HCT116 (cell line): ENCODE measurements around the gene GMDS. TPM values are rescaled to one million over a fixed set of nuclear protein-coding genes. Genes with fewer than 3 reads are reported as not detected.

ENCODE experiments used
- ATAC-seq: fragments of 200-7000 bp; cut with Tn5 transposase; 2 replicates; pipeline ENCODE4 v1.9.1; 2020; ENCODE audit warnings: mild to moderate bottlenecking, moderate library complexity
- BruUV-seq: library from RNA; stranded (reverse); fragments of 400-500 nt; replicated peaks from 2 replicates; lab custom pipeline; 2021; lab: Mats Ljungman, UMichigan
- CTCF ChIA-PET: fragments of 300-600 bp; sonication (Branson Sonifier 250); formaldehyde crosslinking; loops from one replicate; lab custom pipeline; 2021; ENCODE audit warnings: antibody characterized with exemption; lab: Charles Lee
- POLR2A ChIA-PET: fragments of 300-600, 350-600 bp; sonication (Branson Sonifier 250); formaldehyde crosslinking; loops from one replicate; lab custom pipeline; 2021; ENCODE audit warnings: antibody characterized with exemption; lab: Charles Lee
- RAD21 ChIA-PET, 2 experiments: fragments of 300-600 bp; sonication (Branson Sonifier 250); formaldehyde crosslinking; loops; one replicate each; lab custom pipeline; 2023; ENCODE audit warnings: low total read pairs in 2 of 2; ENCODE audit not compliant: uncharacterized antibody in 2 of 2, unreplicated experiment in 2 of 2, low non-redundant PET in 1 of 2; lab: Charles Lee
- DNase-seq: peaks from one replicate; pipeline ENCODE4 v3.0.0-alpha.2; 2010; ENCODE audit warnings: low read depth, low spot score
- H2AFZ ChIP-seq: fragments of 200-600 bp; shearing (Covaris generic), sonication (generic); 2 replicates; pipeline ENCODE4 v1.6.1; 2017; ENCODE audit warnings: low read depth, mixed run types, mixed read lengths, antibody characterized with exemption, low read length; ENCODE audit not compliant: poor library complexity, severe bottlenecking
- H3K27ac ChIP-seq: 2 replicates; pipeline ENCODE4 v1.5.1; 2012; ENCODE audit warnings: low read depth, low read length
- H3K27me3 ChIP-seq: fragments of 200-600 bp; sonication (generic); 2 replicates; pipeline ENCODE4 v1.6.1; 2016; ENCODE audit warnings: mixed run types, low read length, mixed read lengths; ENCODE audit not compliant: insufficient read depth
- H3K36me3 ChIP-seq, 2 experiments: fragments of 200-500 bp in 1 of 2; fragments of 200-600 bp in 1 of 2; sonication (Bioruptor generic) in 1 of 2; sonication (generic) in 1 of 2; 2 replicates each; pipeline versions ENCODE4 v1.5.1 to v1.6.1; 2014 to 2016; ENCODE audit warnings: low read length in 2 of 2, inconsistent platforms in 1 of 2, mixed read lengths in 1 of 2, mixed run types in 1 of 2; ENCODE audit not compliant: insufficient read depth in 2 of 2, control insufficient read depth in 1 of 2
- H3K4me1 ChIP-seq, 2 experiments: fragments of 200-600 bp in 1 of 2; sonication (generic) in 1 of 2; 2 replicates each; pipeline versions ENCODE4 v1.5.1 to v1.6.1; 2012 to 2017; ENCODE audit warnings: low read length in 2 of 2, inconsistent platforms in 1 of 2, mild to moderate bottlenecking in 1 of 2, mixed read lengths in 1 of 2, mixed run types in 1 of 2, moderate library complexity in 1 of 2; ENCODE audit not compliant: insufficient read depth in 2 of 2, control insufficient read depth in 1 of 2
- H3K4me2 ChIP-seq: fragments of 200-600 bp; sonication (generic); 2 replicates; pipeline ENCODE4 v1.6.1; 2017; ENCODE audit warnings: mixed run types, low read length, mixed read lengths
- H3K4me3 ChIP-seq, 2 experiments: fragments of 200-600 bp in 1 of 2; sonication (generic) in 1 of 2; replicated peaks in 1 of 2; 2 replicates each; pipeline ENCODE4 v1.5.1; 2011 to 2016; ENCODE audit warnings: low read length in 2 of 2, control low read depth in 1 of 2, low read depth in 1 of 2, mild to moderate bottlenecking in 1 of 2, mixed read lengths in 1 of 2, mixed run types in 1 of 2
- H3K79me2 ChIP-seq: fragments of 200-600 bp; sonication (generic); 2 replicates; pipeline ENCODE4 v1.6.1; 2017; ENCODE audit warnings: mild to moderate bottlenecking, mixed run types, low read length, moderate library complexity, mixed read lengths; ENCODE audit not compliant: insufficient read depth
- H3K9ac ChIP-seq: fragments of 200-600 bp; sonication (generic); 2 replicates; pipeline ENCODE4 v1.6.1; 2016; ENCODE audit warnings: low read length, mixed read lengths
- H3K9me2 ChIP-seq: fragments of 200-600 bp; sonication (generic), shearing (Covaris generic); 2 replicates; pipeline ENCODE4 v1.6.1; 2017; ENCODE audit warnings: mixed run types, mild to moderate bottlenecking, moderate library complexity; ENCODE audit not compliant: insufficient read depth
- H3K9me3 ChIP-seq, 2 experiments: fragments of 200-500 bp in 1 of 2; fragments of 200-600 bp in 1 of 2; sonication (Bioruptor generic) in 1 of 2; sonication (generic) in 1 of 2; 2 replicates each; pipeline ENCODE4 v1.6.1; 2014 to 2017; ENCODE audit warnings: low read length in 2 of 2, mixed read lengths in 2 of 2, inconsistent platforms in 1 of 2, low read depth in 1 of 2, mild to moderate bottlenecking in 1 of 2, mixed run types in 1 of 2, moderate library complexity in 1 of 2; ENCODE audit not compliant: control insufficient read depth in 1 of 2, insufficient read depth in 1 of 2
- H4K20me1 ChIP-seq: fragments of 200-600 bp; sonication (generic), shearing (Covaris generic); 2 replicates; pipeline ENCODE4 v1.6.1; 2017; ENCODE audit warnings: mixed run types, mild to moderate bottlenecking, moderate library complexity; ENCODE audit not compliant: insufficient read depth
- ATF3 ChIP-seq: IDR thresholded peaks from 2 replicates; pipeline ENCODE4 v1.6.1; 2012
- CBX3 ChIP-seq: IDR thresholded peaks from 2 replicates; pipeline ENCODE4 v1.6.1; 2012; ENCODE audit warnings: low read depth
- EGR1 ChIP-seq: IDR thresholded peaks from 2 replicates; pipeline ENCODE4 v1.6.1; 2012; ENCODE audit warnings: low read depth
- EZH2 ChIP-seq: fragments of 200-600 bp; sonication (generic); IDR thresholded peaks from 2 replicates; pipeline ENCODE4 v1.6.1; 2017; ENCODE audit warnings: antibody characterized with exemption, mixed run types
- EZH2phosphoT487 ChIP-seq: fragments of 200-600 bp; IDR thresholded peaks from 2 replicates; pipeline ENCODE4 v1.6.1; 2018; ENCODE audit warnings: antibody characterized with exemption, borderline replicate concordance
- JUND ChIP-seq: IDR thresholded peaks from 2 replicates; pipeline ENCODE4 v1.6.1; 2012
- MAX ChIP-seq: IDR thresholded peaks from 2 replicates; pipeline ENCODE4 v1.6.1; 2012
- RAD21 ChIP-seq: IDR thresholded peaks from 2 replicates; pipeline ENCODE4 v1.6.1; 2012; ENCODE audit warnings: low read depth, mild to moderate bottlenecking
- SRF ChIP-seq: IDR thresholded peaks from 2 replicates; pipeline ENCODE4 v1.6.1; 2012; ENCODE audit warnings: low read depth
- YY1 ChIP-seq: IDR thresholded peaks from 2 replicates; pipeline ENCODE4 v1.6.1; 2011; ENCODE audit warnings: low read length, low read depth, moderate library complexity, mild to moderate bottlenecking; ENCODE audit not compliant: insufficient replicate concordance; ENCODE audit errors: extremely low read depth
- ZBTB33 ChIP-seq: IDR thresholded peaks from 2 replicates; pipeline ENCODE4 v1.6.1; 2011; ENCODE audit warnings: mild to moderate bottlenecking, low read length, moderate library complexity; ENCODE audit not compliant: insufficient replicate concordance; ENCODE audit errors: extremely low read depth
- ZFX ChIP-seq: fragments of 450-650 bp; IDR thresholded peaks from 2 replicates; pipeline ENCODE4 v1.6.1; 2017
- intact Hi-C: fragments of 100-400 bp; cut with micrococcal nuclease; formaldehyde crosslinking; loops from 2 replicates; pipeline ENCODE4 v1.10.0; 2022
- total RNA-seq: library from RNA; stranded (reverse); gene quantifications from one replicate; pipeline ENCODE4 v1.2.1, GENCODE V29; 2021; ENCODE audit not compliant: unreplicated experiment

GMDS gene
- total RNA-seq, 1 experiment from 2014 or later, result 34.4 TPM

- Histone ChIP-seq H3K79me2 (peaks cover 40% of the 10 kb centered on the region), H3K9me2 (no peaks in the 10 kb centered on the region), H2AFZ (no peak overlapping the region), H3K9me3 (no peaks in the 10 kb centered on the region), H3K4me3 (peak overlapping the region; percentile 70 to 79), H3K4me2 (peak overlapping the region; percentile 97), H3K9ac (peak overlapping the region; percentile 79), H4K20me1 (0 out of 2 replicates have a peak, but pooled peaks cover 6% of the 10 kb centered on the region), H3K27me3 (no peaks in the 10 kb centered on the region), H3K27ac (peak overlapping the region; percentile 99), H3K4me1 (peaks cover 11 to 22% of the 10 kb centered on the region in 2 experiments; a peak in 3 of 4 replicates), H3K36me3 (peaks cover 3 to 4% of the 10 kb centered on the region in 2 experiments; a peak in 1 of 4 replicates)
- intact Hi-C loops, result loop anchor here (1.0 kb wide), 1 partner anchor 17 kb away; no protein-coding TSS in a partner anchor
- DNase-seq, result no peak
- ChIA-PET CTCF (interaction anchor here (1.3 to 3.1 kb wide), 4 partner anchors 494 to 1024 kb away, joined by 3 to 9 read pairs (median 6); no protein-coding TSS in a partner anchor), RAD21 (interaction anchor here in 1 of 2 experiments (0.6 kb wide), 1 partner anchor 27 kb away, joined by 3 read pairs; no protein-coding TSS in a partner anchor), POLR2A (interaction anchor here (0.6 to 1.3 kb wide), 2 partner anchors 494 to 723 kb away, joined by 3 to 4 read pairs; no protein-coding TSS in a partner anchor)
- no peak for TF ChIP-seq RAD21
- TF ChIP-seq MAX, result peak; percentile 50; the same call in 1 of the 2 replicates
- peak; percentile 10; the same call in 1 of the 2 replicates for TF ChIP-seq ZFX
- BruUV-seq, result no TSS peak
- ATAC-seq, result peak; percentile 24
Observed at GRCh38 chr6:1610497-1611321, 634.7 kb downstream of the GMDS start.

GRCh38 chr6:1609648-1610496, 635.5 kb downstream of the GMDS start, which contains the start of gene FOXC1:
Gene FOXC1 (plus strand): TSS chr6:1609915. CDS start chr6:1610446, 531 bp downstream.
- DNase-seq, result peak; percentile 83
- ChIA-PET RAD21 (no interaction called here), CTCF (interaction anchor here (1.3 to 3.1 kb wide), 3 partner anchors 494 to 1025 kb away, joined by 3 to 9 read pairs (median 4); no protein-coding TSS in a partner anchor), POLR2A (interaction anchor here (0.6 to 1.3 kb wide), 2 partner anchors 494 to 724 kb away, joined by 3 to 4 read pairs; no protein-coding TSS in a partner anchor)
- Histone ChIP-seq H4K20me1 (0 out of 2 replicates have a peak, but pooled peaks cover 6% of the 10 kb centered on the region), H3K9me2 (no peaks in the 10 kb centered on the region), H3K4me2 (peak within 1 kb of the TSS; percentile 99), H3K9ac (peak within 1 kb of the TSS; percentile 81), H2AFZ (no peak within 1 kb of the TSS), H3K27ac (peak within 1 kb of the TSS; percentile 99), H3K9me3 (no peaks in the 10 kb centered on the region), H3K4me1 (peaks cover 11 to 22% of the 10 kb centered on the region in 2 experiments; a peak in 3 of 4 replicates), H3K79me2 (peaks cover 40% of the 10 kb centered on the region), H3K36me3 (peaks cover 3 to 4% of the 10 kb centered on the region in 2 experiments; a peak in 1 of 4 replicates), H3K27me3 (no peaks in the 10 kb centered on the region), H3K4me3 (peak within 1 kb of the TSS; percentile 70 to 79)
- no TSS peak for BruUV-seq
- peak; percentile 83 for ATAC-seq
- intact Hi-C loops, result loop anchor here (1.0 to 5.0 kb wide), 3 partner anchors 77 to 494 kb away; no protein-coding TSS in a partner anchor
- TF ChIP-seq ATF3 (no peak), RAD21 (no peak), ZBTB33 (no peak), SRF (no peak), JUND (no peak), YY1 (no peak), EZH2 (no peak), CBX3 (no peak), EZH2phosphoT487 (no peak), EGR1 (no peak)
